GM12878 (cell line): ENCODE results near the gene RASGRF1. TPM values are rescaled to one million over a fixed set of nuclear protein-coding genes. Genes with fewer than 3 reads are reported as not detected.

Experiments
- ATAC-seq: fragments of 200-7000 bp; cut with Tn5 transposase; 3 replicates; pipeline ENCODE4 v1.9.1; 2020; ENCODE audit warnings: mild to moderate bottlenecking, moderate library complexity
- BruUV-seq: library from RNA; stranded (reverse); fragments of 400-500 nt; replicated peaks from 2 replicates; lab custom pipeline; 2021; lab: Mats Ljungman, UMichigan
- CTCF ChIA-PET: fragments of 300-600 bp; sonication (Branson Sonifier 250); formaldehyde crosslinking; extraction: SDS; loops from one replicate; lab custom pipeline; 2021; ENCODE audit warnings: inconsistent platforms; lab: Yijun Ruan, JAX
- POLR2A ChIA-PET: fragments of 350-600 bp; formaldehyde crosslinking; extraction: SDS; loops from one replicate; lab custom pipeline; 2021; ENCODE audit warnings: inconsistent platforms; lab: Charles Lee
- RAD21 ChIA-PET: fragments of 300-600 bp; sonication (Branson Sonifier 250); formaldehyde crosslinking; loops from one replicate; lab custom pipeline; 2023; ENCODE audit warnings: antibody characterized with exemption; ENCODE audit not compliant: unreplicated experiment; lab: Charles Lee
- SMC1A ChIA-PET: fragments of 300-600 bp; sonication (Branson Sonifier 250); formaldehyde crosslinking; loops from one replicate; lab custom pipeline; 2023; ENCODE audit not compliant: unreplicated experiment, uncharacterized antibody; lab: Charles Lee
- DNase-seq: peaks from one replicate; pipeline ENCODE4 v3.0.0-alpha.2; 2011; ENCODE audit warnings: low read depth, low spot score
- FAIRE-seq: peaks from 3 replicates; lab custom pipeline; 2011; peaks lifted over from hg19 to GRCh38; lab: Jason Lieb, UNC
- H2AFZ ChIP-seq: 2 replicates; pipeline ENCODE4 v1.6.0; 2011; ENCODE audit warnings: low read depth, low read length, control low read depth; ENCODE audit not compliant: control insufficient read depth
- H3K27ac ChIP-seq: 2 replicates; pipeline ENCODE4 v1.5.1; 2011; ENCODE audit warnings: control low read depth; ENCODE audit not compliant: control insufficient read depth, insufficient read depth
- H3K27me3 ChIP-seq, 2 experiments: replicated peaks in 1 of 2; 2 replicates each; pipeline versions ENCODE4 v1.6.0 to v1.6.1; 2011; ENCODE audit warnings: low read length in 1 of 2; ENCODE audit not compliant: control insufficient read depth in 2 of 2, insufficient read depth in 2 of 2
- H3K36me3 ChIP-seq, 2 experiments: 2 replicates each; pipeline ENCODE4 v1.5.1; 2011; ENCODE audit warnings: low read length in 1 of 2; ENCODE audit not compliant: control insufficient read depth in 2 of 2, insufficient read depth in 2 of 2
- H3K4me1 ChIP-seq: 2 replicates; pipeline ENCODE4 v1.6.1; 2011; ENCODE audit warnings: mild to moderate bottlenecking, low read length, moderate library complexity, mixed read lengths; ENCODE audit not compliant: control insufficient read depth, insufficient read depth
- H3K4me2 ChIP-seq: 2 replicates; pipeline ENCODE4 v1.6.0; 2011; ENCODE audit warnings: control low read depth; ENCODE audit not compliant: control insufficient read depth, insufficient read depth
- H3K4me3 ChIP-seq: fragments of 200-600 bp; sonication (generic); 2 replicates; pipeline ENCODE4 v1.5.1; 2016
- H3K79me2 ChIP-seq: 2 replicates; pipeline ENCODE4 v1.6.0; 2011; ENCODE audit warnings: low read length; ENCODE audit not compliant: control insufficient read depth, insufficient read depth
- H3K9ac ChIP-seq: 2 replicates; pipeline ENCODE4 v1.8.0; 2011; ENCODE audit warnings: low read length, control low read depth, mixed read lengths; ENCODE audit not compliant: control insufficient read depth, insufficient read depth
- H3K9me3 ChIP-seq: replicated peaks from 3 replicates; pipeline ENCODE4 v1.5.1; 2011; ENCODE audit warnings: mild to moderate bottlenecking, low read length; ENCODE audit not compliant: control insufficient read depth, insufficient read depth
- H4K20me1 ChIP-seq: 2 replicates; pipeline ENCODE4 v1.6.0; 2011; ENCODE audit not compliant: control insufficient read depth, insufficient read depth
- BMI1 ChIP-seq: fragments of 450-650 bp; IDR thresholded peaks from 2 replicates; pipeline ENCODE4 v1.6.1; 2016; ENCODE audit warnings: mild to moderate bottlenecking, moderate library complexity, borderline replicate concordance
- CHD4 ChIP-seq: fragments of 200-600 bp; sonication (generic); IDR thresholded peaks from 2 replicates; pipeline ENCODE4 v1.6.1; 2016; ENCODE audit warnings: mild to moderate bottlenecking
- DPF2 ChIP-seq: fragments of 450-650 bp; IDR thresholded peaks from 2 replicates; pipeline ENCODE4 v1.6.1; 2017; ENCODE audit warnings: mild to moderate bottlenecking
- EGR1 ChIP-seq, 2 experiments: IDR thresholded peaks; 1 replicate in 1 of 2; 2 replicates in 1 of 2; pipeline ENCODE4 v1.6.1; 2011 to 2012; ENCODE audit warnings: low read depth in 2 of 2, low read length in 2 of 2, borderline replicate concordance in 1 of 2, mild to moderate bottlenecking in 1 of 2, moderate library complexity in 1 of 2
- EZH2 ChIP-seq: IDR thresholded peaks from 2 replicates; pipeline ENCODE4 v1.6.1; 2012; ENCODE audit warnings: low read depth, mild to moderate bottlenecking, control low read depth, inconsistent platforms, low read length, borderline replicate concordance; ENCODE audit not compliant: control insufficient read depth
- IRF5 ChIP-seq: fragments of 450-650 bp; IDR thresholded peaks from 2 replicates; pipeline ENCODE4 v1.6.1; 2017; ENCODE audit warnings: borderline replicate concordance
- NFYA ChIP-seq: IDR thresholded peaks from 2 replicates; pipeline ENCODE4 v1.6.1; 2011; ENCODE audit warnings: low read depth, mild to moderate bottlenecking, low read length, improper control_type of control experiment, borderline replicate concordance
- NR2C1 ChIP-seq: fragments of 450-650 bp; IDR thresholded peaks from 2 replicates; pipeline ENCODE4 v1.6.1; 2017; ENCODE audit warnings: antibody characterized with exemption, mild to moderate bottlenecking, moderate library complexity
- PKNOX1 ChIP-seq: fragments of 450-650 bp; IDR thresholded peaks from 2 replicates; pipeline ENCODE4 v1.6.1; 2016; ENCODE audit warnings: mild to moderate bottlenecking
- POLR2AphosphoS5 ChIP-seq: IDR thresholded peaks from 2 replicates; pipeline ENCODE4 v1.6.1; 2011; ENCODE audit warnings: mild to moderate bottlenecking, low read length, inconsistent platforms
- RBBP5 ChIP-seq: fragments of 200-600 bp; sonication (generic); conservative IDR thresholded peaks from 2 replicates; pipeline ENCODE4 v1.6.1; 2016
- TCF7 ChIP-seq: IDR thresholded peaks from 2 replicates; pipeline ENCODE4 v1.6.1; 2014; ENCODE audit warnings: antibody characterized with exemption, borderline replicate concordance
- USF2 ChIP-seq: IDR thresholded peaks from 2 replicates; pipeline ENCODE4 v1.6.1; 2011; ENCODE audit warnings: low read depth, low read length, improper control_type of control experiment, borderline replicate concordance
- ZNF217 ChIP-seq: fragments of 450-650 bp; IDR thresholded peaks from 2 replicates; pipeline ENCODE4 v1.6.1; 2017; ENCODE audit warnings: antibody characterized with exemption, mild to moderate bottlenecking
- ZNF274 ChIP-seq: IDR thresholded peaks from one replicate; pipeline ENCODE4 v1.8.0; 2011; ENCODE audit not compliant: insufficient read length, insufficient read depth
- ZNF592 ChIP-seq: fragments of 450-650 bp; IDR thresholded peaks from 2 replicates; pipeline ENCODE4 v1.6.1; 2017; ENCODE audit warnings: mild to moderate bottlenecking, moderate library complexity
- WGBS: methylation state at CpG from one replicate; pipeline ENCODE4 v1.1.6; 2016; ENCODE audit warnings: low lambda C conversion rate; ENCODE audit not compliant: insufficient replicate concordance, insufficient coverage; ENCODE audit errors: missing lambda C conversion rate; 5-methylcytosine and 5-hydroxymethylcytosine counted together
- in situ Hi-C: fragments of 300-500 bp; cut with MboI; formaldehyde crosslinking; loops from 9 replicates; pipeline ENCODE4 v1.14.3; 2018; ENCODE audit warnings: mixed read lengths
- intact Hi-C: fragments of 100-400 bp; cut with micrococcal nuclease; formaldehyde crosslinking; loops from one replicate; pipeline ENCODE4 v1.14.2; 2022; ENCODE audit not compliant: unreplicated experiment
- polyA plus RNA-seq, 11 experiments: library from polyadenylated mRNA; depleted of rRNA in 4 of 11; unstranded in 6 of 11; stranded (reverse) in 5 of 11; fragments of >200 nt; fragmentation: Nextera tagmentation in 4 of 11; fragmentation: Illumina TruSeq in 1 of 11; extraction: Ambion mirVana in 4 of 11; extraction: Trizol in 1 of 11; gene quantifications; 1 replicate in 1 of 11; 2 replicates in 10 of 11; pipeline versions ENCODE4 v1.2.1 to v1.2.3, GENCODE V29; 2011 to 2016; ENCODE audit warnings: inconsistent platforms in 2 of 11, missing spikeins in 2 of 11, low read depth in 1 of 11
- total RNA-seq, 4 experiments: library from RNA; depleted of rRNA in 3 of 4; stranded (reverse); fragments of >200 nt in 3 of 4; fragmentation: Illumina TruSeq in 1 of 4; extraction: Trizol in 1 of 4; gene quantifications; 2 replicates each; pipeline versions ENCODE4 v1.2.1 to v1.2.3, GENCODE V29; 2013 to 2021

Gene RASGRF1
- total and polyA plus RNA-seq, 10 of the 15 experiments (the other 5 are each of a cell fraction or from before 2014, with no cell fraction given) = 0.20 to 1.9 (median 0.86) TPM

- BruUV-seq = no TSS peak
- ATAC-seq = no peak
- intact Hi-C loops = no loop called here
- H3K4me3 ChIP-seq = no peak overlapping the region
- ChIA-PET CTCF (interaction anchor here (1.0 kb wide), 2 partner anchors 10 to 38 kb away, joined by 3 to 4 read pairs; no protein-coding TSS in a partner anchor), POLR2A (interaction anchor here (0.6 kb wide), 2 partner anchors 7 to 25 kb away, joined by 3 read pairs; partner anchors contain the start of gene CTSH), SMC1A (interaction anchor here (0.9 kb wide), 1 partner anchor 9 kb away, joined by 3 read pairs; no protein-coding TSS in a partner anchor), RAD21 (no interaction called here)
- H3K4me1 ChIP-seq = no peaks in the 10 kb centered on the region
- no peaks in the 10 kb centered on the region for H4K20me1 ChIP-seq
- no peak overlapping the region for H3K9ac ChIP-seq
- WGBS = 95% methylated on average over 5 of the region's 5 CpGs
- no peak overlapping the region for H2AFZ ChIP-seq
- FAIRE-seq = no peak
- no peak for DNase-seq
- in situ Hi-C loops = no loop called here
- no peaks in the 10 kb centered on the region for H3K27me3 ChIP-seq
- H3K9me3 ChIP-seq = no peaks in the 10 kb centered on the region
- no peak overlapping the region for H3K4me2 ChIP-seq
- no peak overlapping the region for H3K27ac ChIP-seq
- H3K79me2 ChIP-seq = no peaks in the 10 kb centered on the region
- no peaks in the 10 kb centered on the region for H3K36me3 ChIP-seq
- TF ChIP-seq USF2 (no peak), POLR2AphosphoS5 (no peak), IRF5 (no peak), ZNF592 (no peak), RBBP5 (no peak), NR2C1 (no peak), ZNF217 (no peak), BMI1 (no peak), PKNOX1 (no peak), EGR1 (IDR thresholded peaks at IDR 0.05; ENCODE audit: borderline replicate concordance in 1 of 2, low read depth in 2 of 2, low read length in 2 of 2) (no peak), EZH2 (no peak), TCF7 (no peak), CHD4 (no peak), ZNF274 (no peak), NFYA (no peak), DPF2 (no peak)
Measured at GRCh38 chr15:78969687-78970349, 120.8 kb downstream of the RASGRF1 start.
